GM20000 (cell line): ENCODE data around the gene NELFB.

Experiments used
- DNase-seq: peaks from one replicate; pipeline ENCODE4 v3.0.0; 2012; ENCODE audit warnings: low spot score
- CTCF ChIP-seq: IDR thresholded peaks from 2 replicates; pipeline ENCODE4 v1.5.1; 2012; ENCODE audit warnings: mild to moderate bottlenecking, control low read depth; ENCODE audit errors: extremely low read depth, missing control alignments

The NELFB gene

GRCh38 chr9:137245450-137246421 lies 9.4 kb upstream of the NELFB start:
- DNase-seq, result no peak
- no peak for TF ChIP-seq CTCF

- no peak for DNase-seq
- TF ChIP-seq CTCF, result no peak
Observed at GRCh38 chr9:137247135-137247915, 7.8 kb upstream of the NELFB start.

GRCh38 chr9:137247916-137248175 lies 7.3 kb upstream of the NELFB start:
- TF ChIP-seq CTCF, result no peak
- DNase-seq, result no peak

GRCh38 chr9:137250329-137251193 lies 4.6 kb upstream of the NELFB start:
- DNase-seq, result no peak
- no peak for TF ChIP-seq CTCF

- no peak for TF ChIP-seq CTCF
- DNase-seq, result no peak
Observed at GRCh38 chr9:137251194-137251461, 4.0 kb upstream of the NELFB start, which contains the start of gene STPG3. TSS of gene STPG3 (plus strand) at chr9:137251286. CDS start at chr9:137251287, 1 bp downstream.

- no peak for DNase-seq
- TF ChIP-seq CTCF, result no peak
Observed at GRCh38 chr9:137251490-137252268, 3.4 kb upstream of the NELFB start.
